HG03066 (cell line): ENCODE data around the gene VKORC1L1.
"Not testable (repeated sequence)": the region's sequence is repeated elsewhere in the genome, so short reads cannot be mapped to it uniquely, and the experiment has no call there.

ENCODE experiments used
- ATAC-seq: cut with Tn5 transposase; IDR thresholded peaks from one replicate; pipeline ENCODE4 v1.9.1; 2021; ENCODE audit warnings: low read depth; ENCODE audit not compliant: unreplicated experiment

The VKORC1L1 gene

DNA sequence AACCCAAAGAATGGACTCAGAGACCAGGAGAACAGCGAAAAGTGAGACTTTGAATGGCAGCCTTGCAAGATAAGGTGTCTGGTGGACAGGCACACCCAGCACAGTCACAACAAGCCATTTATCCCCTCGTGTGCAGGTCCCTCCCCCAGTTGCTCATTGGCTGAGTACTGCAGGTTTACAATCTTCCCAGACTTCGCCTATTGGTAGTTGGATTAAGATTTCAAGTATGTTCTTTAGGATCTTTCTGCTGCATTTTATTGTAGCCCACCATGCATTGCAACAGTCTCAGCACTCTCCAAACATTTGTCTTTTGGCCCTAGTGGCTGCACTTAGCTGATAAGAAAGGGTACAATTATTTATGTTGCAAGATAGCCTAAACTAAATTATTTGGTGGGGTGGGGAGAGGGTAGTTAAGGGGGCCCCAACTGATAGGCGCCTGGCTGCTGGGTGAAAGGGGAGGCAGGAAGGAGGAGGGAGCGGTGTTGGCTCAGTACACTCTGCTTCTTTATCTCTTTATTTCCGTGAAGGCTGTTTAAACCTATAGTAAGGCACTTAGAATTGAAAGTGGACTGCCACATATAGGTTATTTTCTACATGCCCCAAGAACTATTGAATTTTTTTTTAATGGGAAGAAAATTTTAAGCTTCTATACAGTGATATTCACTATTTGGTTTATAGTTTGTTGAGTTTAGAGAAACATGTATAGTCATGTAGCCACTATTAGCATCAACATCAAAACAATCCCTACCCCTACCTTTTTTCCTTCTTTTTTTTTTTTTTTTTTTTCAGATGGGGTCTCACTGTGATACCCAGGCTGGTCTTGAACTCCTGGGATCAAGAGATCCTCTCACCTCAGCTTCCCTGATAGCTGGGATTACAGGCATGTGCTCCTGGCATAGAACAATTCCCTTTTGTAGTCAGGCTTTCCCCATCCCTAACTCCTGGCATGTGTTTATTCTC is 54.9 kb downstream of the VKORC1L1 start:
- ATAC-seq: no peak

DNA sequence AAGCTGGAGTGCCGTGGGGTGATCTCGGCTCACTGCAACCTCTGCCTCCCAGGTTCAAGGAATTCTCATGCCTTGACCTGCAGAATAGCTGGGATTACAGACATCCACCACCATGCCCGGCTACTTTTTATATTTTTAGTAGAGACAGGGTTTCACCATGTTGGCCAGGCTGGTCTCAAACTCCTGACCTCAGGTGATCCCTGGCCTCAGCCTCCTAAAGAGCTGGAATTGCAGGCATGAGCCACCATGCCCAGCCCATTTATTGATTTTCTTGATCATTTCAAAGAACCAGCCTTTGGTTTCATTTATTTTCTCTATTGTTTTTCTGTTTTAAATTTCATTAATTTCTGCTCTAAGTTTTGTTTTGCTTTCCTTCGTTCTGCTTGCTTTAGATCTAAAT is 58.8 kb downstream of the VKORC1L1 start:
- ATAC-seq: no peak

DNA sequence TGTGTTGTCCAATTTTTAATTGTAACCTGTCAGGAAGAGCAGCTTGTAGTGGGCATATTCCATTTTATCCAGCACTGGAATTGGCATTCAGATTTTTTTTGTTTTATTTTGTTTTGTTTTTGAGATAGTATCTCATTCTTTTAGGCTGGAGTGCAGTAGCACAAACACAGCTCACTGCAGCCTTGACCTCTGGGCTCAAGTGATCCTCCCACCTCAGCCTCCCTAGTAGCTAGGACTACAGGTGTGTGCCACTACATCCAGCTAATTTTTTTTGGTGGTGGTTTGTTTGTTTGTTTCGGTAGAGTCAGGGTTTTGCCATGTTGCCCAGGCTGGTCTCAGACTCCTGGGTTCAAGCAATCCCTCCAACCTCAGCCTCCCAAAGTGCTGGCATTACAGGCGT is 64.4 kb downstream of the VKORC1L1 start:
- no peak for ATAC-seq

DNA sequence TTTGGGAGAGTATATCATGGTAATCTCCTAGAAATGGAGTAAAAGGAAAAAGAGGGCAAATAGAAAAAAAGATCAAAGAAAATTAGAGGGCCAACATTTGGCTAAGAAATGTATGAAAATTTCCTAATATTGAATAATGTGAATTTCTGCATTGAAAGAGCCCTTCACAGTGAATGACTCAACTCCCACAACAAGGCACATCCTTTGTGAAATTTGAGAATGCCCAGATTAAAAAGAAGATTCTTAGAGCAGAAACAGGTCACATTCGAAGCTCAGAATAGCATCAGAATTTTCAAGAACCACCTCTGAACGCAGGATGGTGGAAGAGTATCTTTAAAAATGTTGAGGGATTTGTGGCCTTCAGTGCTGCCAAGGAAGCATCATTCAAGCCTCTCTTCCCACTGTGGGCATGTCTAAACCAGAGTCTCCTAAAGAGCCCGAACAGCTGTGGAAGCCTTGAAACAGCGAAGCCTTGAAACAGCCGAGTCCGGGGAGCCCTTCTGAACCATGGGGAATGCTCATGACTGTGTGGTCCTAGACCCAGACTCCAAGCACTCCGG is 65.5 kb downstream of the VKORC1L1 start:
- no peak for ATAC-seq

- not testable (repeated sequence) for ATAC-seq
Measured at GRCh38 chr7:65945787-65946186, 72.9 kb downstream of the VKORC1L1 start.

DNA sequence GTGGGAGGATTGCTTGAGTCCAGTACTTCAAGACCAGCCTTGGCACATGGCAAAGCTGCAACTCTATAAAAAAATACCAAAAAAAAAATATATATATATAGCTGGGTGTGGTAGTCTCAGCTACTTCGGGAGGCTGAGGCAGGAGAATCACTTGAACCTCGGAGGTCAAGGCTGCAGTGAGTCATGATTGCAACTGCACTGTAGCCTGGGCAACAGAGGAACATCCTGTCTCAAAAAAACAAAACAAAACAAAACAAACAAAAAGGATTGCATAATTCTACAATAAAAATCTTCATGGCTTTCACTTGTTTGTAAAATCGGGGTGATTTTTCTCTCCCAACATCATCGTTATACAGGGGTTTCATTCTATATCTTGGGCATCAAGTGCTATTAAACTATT is 74.0 kb downstream of the VKORC1L1 start:
- ATAC-seq: no peak

- ATAC-seq: no peak
Measured at GRCh38 chr7:65951837-65952578, 79.1 kb downstream of the VKORC1L1 start.

- ATAC-seq: no peak
Measured at GRCh38 chr7:65953001-65953720, 80.3 kb downstream of the VKORC1L1 start.

GRCh38 chr7:65953890-65954450 is 81.1 kb downstream of the VKORC1L1 start:
- no peak for ATAC-seq

DNA sequence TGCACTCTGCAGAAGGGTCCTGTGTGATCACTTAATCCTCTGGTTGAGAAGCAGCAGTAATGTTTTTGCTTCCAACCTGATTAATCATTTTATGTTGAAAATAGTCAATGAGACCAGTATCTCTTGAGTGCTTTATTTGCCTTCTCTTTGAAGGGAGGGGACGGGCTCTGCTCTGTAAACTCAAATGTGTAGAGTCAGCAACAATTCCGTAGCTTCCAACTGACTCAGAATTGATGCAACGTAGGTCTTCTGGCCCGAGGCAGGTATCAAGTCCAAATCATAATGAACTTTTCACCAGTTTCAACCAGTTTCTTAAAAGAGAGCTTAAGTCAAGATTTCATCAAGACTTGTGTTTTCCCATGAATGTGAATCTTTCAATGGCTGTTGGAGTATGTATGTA is 82.8 kb downstream of the VKORC1L1 start:
- ATAC-seq: no peak

GRCh38 chr7:65960351-65961074 is 87.6 kb downstream of the VKORC1L1 start:
- no peak for ATAC-seq

DNA sequence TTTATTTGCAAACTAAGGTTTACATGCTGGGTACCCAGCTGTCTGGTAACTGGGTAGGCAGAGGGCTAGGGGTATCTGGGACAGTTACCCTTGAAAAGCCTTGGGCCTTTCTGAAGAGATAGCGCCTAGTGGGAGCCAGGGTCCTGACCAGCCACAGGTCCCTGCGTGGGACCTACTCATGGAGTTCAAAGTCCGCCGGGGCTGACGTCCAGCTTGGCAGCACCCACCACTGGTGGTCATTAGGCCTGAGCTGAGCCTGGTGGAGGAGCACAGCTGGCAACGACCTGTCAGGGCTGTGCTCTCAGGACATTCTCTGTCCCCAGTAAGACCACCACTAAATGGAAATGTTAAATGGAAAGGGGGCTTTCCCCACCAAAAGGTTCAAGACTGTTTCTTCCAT is 89.2 kb downstream of the VKORC1L1 start:
- ATAC-seq: no peak

GRCh38 chr7:65964671-65965070 is 91.8 kb downstream of the VKORC1L1 start:
- ATAC-seq: not testable (repeated sequence)

DNA sequence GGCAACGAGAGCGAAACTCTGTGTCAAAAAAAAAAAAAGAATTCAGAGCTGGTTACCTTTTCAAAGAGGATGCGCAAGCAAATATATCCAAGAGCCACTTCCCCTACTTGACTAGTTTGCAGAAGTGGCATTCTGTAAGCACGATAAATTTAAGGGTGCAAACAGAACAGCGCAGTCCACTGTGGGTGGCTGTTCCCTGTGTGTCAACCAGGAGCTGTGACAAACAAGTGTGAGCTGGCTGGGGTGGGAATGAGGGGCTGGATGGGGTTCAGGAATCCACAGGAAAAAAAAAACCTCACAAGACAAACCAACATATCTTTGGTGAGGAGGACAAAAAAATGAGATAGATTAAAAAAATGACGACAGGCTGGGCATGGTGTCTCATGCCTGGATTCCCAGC is 93.3 kb downstream of the VKORC1L1 start:
- ATAC-seq: no peak

GRCh38 chr7:65967361-65968155 is 94.7 kb downstream of the VKORC1L1 start:
- ATAC-seq: no peak

GRCh38 chr7:65968256-65969185 is 95.6 kb downstream of the VKORC1L1 start:
- ATAC-seq: no peak

DNA sequence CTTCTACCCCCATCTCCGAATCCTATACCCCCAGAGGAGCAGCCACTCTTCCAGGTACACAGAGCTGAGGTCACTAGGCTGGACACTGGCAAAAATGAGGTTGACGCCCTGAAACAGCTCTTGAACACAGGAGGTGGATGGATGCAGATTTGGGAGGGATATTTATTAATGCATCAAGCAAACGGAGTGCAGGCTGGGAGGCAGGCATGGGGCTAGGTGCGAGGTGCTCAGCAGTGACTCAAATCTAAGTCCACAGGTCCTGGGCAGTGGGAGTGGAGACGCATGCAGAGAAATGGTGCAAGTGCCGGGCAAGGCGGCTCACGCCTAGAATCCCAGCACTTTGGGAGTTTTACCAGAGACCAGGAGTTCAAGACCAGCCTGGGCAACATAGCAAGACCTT is 98.1 kb downstream of the VKORC1L1 start:
- ATAC-seq: no peak

GRCh38 chr7:65972976-65973375 is 100.1 kb downstream of the VKORC1L1 start:
- no peak for ATAC-seq
